Mammary epithelial cell (primary cell): ENCODE results near the gene ATP11A.

Source experiments
- EZH2 ChIP-seq: IDR thresholded peaks from 2 replicates; pipeline ENCODE4 v1.6.1; 2012; ENCODE audit warnings: low read length, inconsistent platforms, borderline replicate concordance
- TF ChIP-seq, protein P1 (sequence below), 2 donors: IDR thresholded peaks in 1 of 2; conservative IDR thresholded peaks in 1 of 2; 2 replicates each; pipeline ENCODE4 v1.5.1; 2011 to 2012; ENCODE audit warnings: inconsistent platforms in 2 of 2, low read length in 2 of 2, mild to moderate bottlenecking in 2 of 2, control low read depth in 1 of 2, low read depth in 1 of 2; ENCODE audit not compliant: insufficient read depth in 1 of 2; ENCODE audit errors: extremely low read depth in 1 of 2

GRCh38 chr13:112658808-112659207 is 31.0 kb upstream of the ATP11A start:
- TF ChIP-seq, protein P1, sequence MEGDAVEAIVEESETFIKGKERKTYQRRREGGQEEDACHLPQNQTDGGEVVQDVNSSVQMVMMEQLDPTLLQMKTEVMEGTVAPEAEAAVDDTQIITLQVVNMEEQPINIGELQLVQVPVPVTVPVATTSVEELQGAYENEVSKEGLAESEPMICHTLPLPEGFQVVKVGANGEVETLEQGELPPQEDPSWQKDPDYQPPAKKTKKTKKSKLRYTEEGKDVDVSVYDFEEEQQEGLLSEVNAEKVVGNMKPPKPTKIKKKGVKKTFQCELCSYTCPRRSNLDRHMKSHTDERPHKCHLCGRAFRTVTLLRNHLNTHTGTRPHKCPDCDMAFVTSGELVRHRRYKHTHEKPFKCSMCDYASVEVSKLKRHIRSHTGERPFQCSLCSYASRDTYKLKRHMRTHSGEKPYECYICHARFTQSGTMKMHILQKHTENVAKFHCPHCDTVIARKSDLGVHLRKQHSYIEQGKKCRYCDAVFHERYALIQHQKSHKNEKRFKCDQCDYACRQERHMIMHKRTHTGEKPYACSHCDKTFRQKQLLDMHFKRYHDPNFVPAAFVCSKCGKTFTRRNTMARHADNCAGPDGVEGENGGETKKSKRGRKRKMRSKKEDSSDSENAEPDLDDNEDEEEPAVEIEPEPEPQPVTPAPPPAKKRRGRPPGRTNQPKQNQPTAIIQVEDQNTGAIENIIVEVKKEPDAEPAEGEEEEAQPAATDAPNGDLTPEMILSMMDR (conservative IDR thresholded peaks at IDR 0.05 in 1 of 2, IDR thresholded peaks at IDR 0.05 in 1 of 2; ENCODE audit: extremely low read depth in 1 of 2, insufficient read depth in 1 of 2, low read depth in 1 of 2, low read length in 2 of 2), result no peak
- no peak for TF ChIP-seq EZH2
